GM12878 (cell line): Measurements from ENCODE around the gene TTC33. TPM values are rescaled to one million over a fixed set of nuclear protein-coding genes. Genes with fewer than 3 reads are reported as not detected.

Experiments
- CHD2 ChIP-seq: IDR thresholded peaks from 2 replicates; pipeline ENCODE4 v1.6.1; 2011; ENCODE audit warnings: low read depth, low read length, improper control_type of control experiment, borderline replicate concordance
- CREM ChIP-seq: IDR thresholded peaks from 2 replicates; pipeline ENCODE4 v1.6.1; 2014; ENCODE audit warnings: antibody characterized with exemption, low read depth
- FOXM1 ChIP-seq: IDR thresholded peaks from 2 replicates; pipeline ENCODE4 v1.6.1; 2012; ENCODE audit warnings: low read depth, mild to moderate bottlenecking, inconsistent platforms, low read length, moderate library complexity
- HDAC6 ChIP-seq: fragments of 200-600 bp; sonication (generic); IDR thresholded peaks from one replicate; pipeline ENCODE4 v1.8.0; 2017; ENCODE audit warnings: antibody characterized with exemption; ENCODE audit not compliant: unreplicated experiment
- MYC ChIP-seq: IDR thresholded peaks from 2 replicates; pipeline ENCODE4 v1.6.1; 2011; ENCODE audit warnings: mild to moderate bottlenecking, low read length, moderate library complexity, inconsistent platforms; ENCODE audit not compliant: insufficient read depth, insufficient replicate concordance, insufficient read length, severe bottlenecking
- NRF1 ChIP-seq: conservative IDR thresholded peaks from 2 replicates; pipeline ENCODE4 v1.6.1; 2011; ENCODE audit warnings: mild to moderate bottlenecking, low read depth, low read length, improper control_type of control experiment
- PAX5 ChIP-seq: IDR thresholded peaks from 2 replicates; pipeline ENCODE4 v1.6.1; 2011; ENCODE audit warnings: low read depth, low read length, borderline replicate concordance
- PAX8 ChIP-seq: fragments of 450-650 bp; IDR thresholded peaks from 2 replicates; pipeline ENCODE4 v1.6.1; 2017; ENCODE audit warnings: mild to moderate bottlenecking, moderate library complexity
- POLR2AphosphoS2 ChIP-seq: IDR thresholded peaks from 2 replicates; pipeline ENCODE4 v1.6.1; 2011; ENCODE audit warnings: low read depth, mild to moderate bottlenecking, low read length, improper control_type of control experiment, moderate library complexity
- POU2F2 ChIP-seq: IDR thresholded peaks from 3 replicates; pipeline ENCODE4 v1.6.1; 2011; ENCODE audit warnings: low read depth, mild to moderate bottlenecking, low read length, borderline replicate concordance
- RB1 ChIP-seq: fragments of 450-650 bp; formaldehyde crosslinking; IDR thresholded peaks from 2 replicates; pipeline ENCODE4 v1.6.1; 2017; ENCODE audit warnings: mild to moderate bottlenecking, borderline replicate concordance
- RUNX3 ChIP-seq: IDR thresholded peaks from 2 replicates; pipeline ENCODE4 v1.6.1; 2012; ENCODE audit warnings: low read length, inconsistent platforms
- SIN3A ChIP-seq: IDR thresholded peaks from 2 replicates; pipeline ENCODE4 v1.6.1; 2012; ENCODE audit warnings: low read depth, low read length, improper control_type of control experiment
- SMAD1 ChIP-seq: fragments of 450-650 bp; IDR thresholded peaks from 2 replicates; pipeline ENCODE4 v1.6.1; 2018; ENCODE audit warnings: mild to moderate bottlenecking, low read depth; ENCODE audit not compliant: partially characterized antibody
- SMC3 ChIP-seq: IDR thresholded peaks from 2 replicates; pipeline ENCODE4 v1.6.1; 2011; ENCODE audit warnings: low read length, improper control_type of control experiment, borderline replicate concordance
- SPI1 ChIP-seq: IDR thresholded peaks from 2 replicates; pipeline ENCODE4 v1.6.1; 2011; ENCODE audit warnings: low read depth, mild to moderate bottlenecking, low read length, moderate library complexity, borderline replicate concordance; ENCODE audit not compliant: insufficient read depth
- SREBF2 ChIP-seq: IDR thresholded peaks from 2 replicates; pipeline ENCODE4 v1.6.1; 2012; ENCODE audit warnings: mild to moderate bottlenecking, low read length
- STAT1 ChIP-seq: fragments of 450-650 bp; conservative IDR thresholded peaks from 2 replicates; pipeline ENCODE4 v1.6.1; 2014; ENCODE audit warnings: antibody characterized with exemption, mild to moderate bottlenecking
- SUZ12 ChIP-seq: fragments of 200-600 bp; sonication (generic); IDR thresholded peaks from one replicate; pipeline ENCODE4 v1.6.1; 2018; ENCODE audit warnings: antibody characterized with exemption, mild to moderate bottlenecking; ENCODE audit not compliant: unreplicated experiment
- TCF3 ChIP-seq: IDR thresholded peaks from 2 replicates; pipeline ENCODE4 v1.6.1; 2012; ENCODE audit warnings: low read depth, mild to moderate bottlenecking, low read length, borderline replicate concordance; ENCODE audit not compliant: insufficient read depth
- ZNF274 ChIP-seq: IDR thresholded peaks from one replicate; pipeline ENCODE4 v1.8.0; 2011; ENCODE audit not compliant: insufficient read length, insufficient read depth
- ZNF622 ChIP-seq: fragments of 450-650 bp; IDR thresholded peaks from 2 replicates; pipeline ENCODE4 v1.6.1; 2017; ENCODE audit warnings: mild to moderate bottlenecking, inconsistent platforms
- polyA plus RNA-seq, 11 experiments: library from polyadenylated mRNA; depleted of rRNA in 4 of 11; unstranded in 6 of 11; stranded (reverse) in 5 of 11; fragments of >200 nt; fragmentation: Nextera tagmentation in 4 of 11; fragmentation: Illumina TruSeq in 1 of 11; extraction: Ambion mirVana in 4 of 11; extraction: Trizol in 1 of 11; gene quantifications; 1 replicate in 1 of 11; 2 replicates in 10 of 11; pipeline versions ENCODE4 v1.2.1 to v1.2.3, GENCODE V29; 2011 to 2016; ENCODE audit warnings: inconsistent platforms in 2 of 11, missing spikeins in 2 of 11, low read depth in 1 of 11
- total RNA-seq, 4 experiments: library from RNA; depleted of rRNA in 3 of 4; stranded (reverse); fragments of >200 nt in 3 of 4; fragmentation: Illumina TruSeq in 1 of 4; extraction: Trizol in 1 of 4; gene quantifications; 2 replicates each; pipeline versions ENCODE4 v1.2.1 to v1.2.3, GENCODE V29; 2013 to 2021
- TF ChIP-seq, protein P1 (sequence below): fragments of 450-650 bp; IDR thresholded peaks from 2 replicates; pipeline ENCODE4 v1.6.1; 2018; ENCODE audit warnings: mild to moderate bottlenecking, low read depth, moderate library complexity; ENCODE audit not compliant: partially characterized antibody
- TF ChIP-seq, protein P2 (sequence below): fragments of 450-650 bp; IDR thresholded peaks from 2 replicates; pipeline ENCODE4 v1.6.1; 2016; ENCODE audit warnings: mild to moderate bottlenecking
- TF ChIP-seq, protein P3 (sequence below): fragments of 450-650 bp; IDR thresholded peaks from 2 replicates; pipeline ENCODE4 v1.6.1; 2017; ENCODE audit warnings: mild to moderate bottlenecking

TTC33 gene
- total and polyA plus RNA-seq, 10 of the 15 experiments (the other 5 are each of a cell fraction or from before 2014, with no cell fraction given), result 7.9 to 22.3 (median 14.6) TPM

DNA sequence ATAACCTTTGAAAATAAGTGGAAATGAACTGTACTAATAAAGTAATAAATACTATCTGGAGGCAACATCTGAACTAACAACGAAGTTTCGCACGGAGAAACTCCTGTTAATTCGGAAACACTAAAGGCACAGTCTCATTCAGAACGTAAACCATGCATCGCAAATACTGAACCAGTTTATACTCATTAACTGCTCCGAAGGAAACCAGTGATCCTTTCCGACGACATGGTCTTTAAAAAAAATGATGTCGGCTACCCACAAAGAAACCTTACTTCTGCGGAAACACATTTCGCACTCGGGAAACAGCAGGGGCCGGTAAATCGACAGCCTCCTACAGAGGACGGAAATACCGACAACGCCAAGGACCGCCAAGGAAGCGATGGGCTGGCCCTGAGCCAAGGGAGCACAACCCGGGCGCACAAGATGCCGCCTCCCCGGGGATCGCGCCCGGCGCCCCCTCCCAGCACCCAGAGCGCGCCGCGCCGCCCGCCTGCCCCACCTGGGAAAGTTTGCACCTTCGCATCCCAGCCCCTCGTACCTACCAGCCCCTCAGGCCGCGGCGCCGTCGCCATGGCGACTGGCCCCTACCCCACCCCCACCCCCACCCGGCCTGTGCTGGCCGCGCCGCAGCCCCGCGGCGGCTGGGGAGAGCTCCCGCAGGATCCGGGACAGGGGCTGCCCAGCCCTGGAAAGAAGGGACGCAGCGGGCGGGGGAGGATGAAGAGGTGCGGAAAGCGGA, 41.7 kb upstream of the TTC33 start (continued):
- no peak for TF ChIP-seq CHD2
- TF ChIP-seq STAT1, result no peak
- no peak for TF ChIP-seq POU2F2
- no peak for TF ChIP-seq CREM
- TF ChIP-seq SUZ12, result no peak
- TF ChIP-seq SIN3A, result no peak
- TF ChIP-seq, protein P1, sequence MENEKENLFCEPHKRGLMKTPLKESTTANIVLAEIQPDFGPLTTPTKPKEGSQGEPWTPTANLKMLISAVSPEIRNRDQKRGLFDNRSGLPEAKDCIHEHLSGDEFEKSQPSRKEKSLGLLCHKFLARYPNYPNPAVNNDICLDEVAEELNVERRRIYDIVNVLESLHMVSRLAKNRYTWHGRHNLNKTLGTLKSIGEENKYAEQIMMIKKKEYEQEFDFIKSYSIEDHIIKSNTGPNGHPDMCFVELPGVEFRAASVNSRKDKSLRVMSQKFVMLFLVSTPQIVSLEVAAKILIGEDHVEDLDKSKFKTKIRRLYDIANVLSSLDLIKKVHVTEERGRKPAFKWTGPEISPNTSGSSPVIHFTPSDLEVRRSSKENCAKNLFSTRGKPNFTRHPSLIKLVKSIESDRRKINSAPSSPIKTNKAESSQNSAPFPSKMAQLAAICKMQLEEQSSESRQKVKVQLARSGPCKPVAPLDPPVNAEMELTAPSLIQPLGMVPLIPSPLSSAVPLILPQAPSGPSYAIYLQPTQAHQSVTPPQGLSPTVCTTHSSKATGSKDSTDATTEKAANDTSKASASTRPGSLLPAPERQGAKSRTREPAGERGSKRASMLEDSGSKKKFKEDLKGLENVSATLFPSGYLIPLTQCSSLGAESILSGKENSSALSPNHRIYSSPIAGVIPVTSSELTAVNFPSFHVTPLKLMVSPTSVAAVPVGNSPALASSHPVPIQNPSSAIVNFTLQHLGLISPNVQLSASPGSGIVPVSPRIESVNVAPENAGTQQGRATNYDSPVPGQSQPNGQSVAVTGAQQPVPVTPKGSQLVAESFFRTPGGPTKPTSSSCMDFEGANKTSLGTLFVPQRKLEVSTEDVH, result no peak
- no peak for TF ChIP-seq PAX8
- no peak for TF ChIP-seq HDAC6
- TF ChIP-seq ZNF274, result no peak
- no peak for TF ChIP-seq PAX5
- no peak for TF ChIP-seq SREBF2
- TF ChIP-seq SPI1, result no peak
- TF ChIP-seq SMC3, result no peak
- no peak for TF ChIP-seq RB1
- TF ChIP-seq POLR2AphosphoS2, result no peak
- no peak for TF ChIP-seq TCF3
- TF ChIP-seq MYC, result peak; percentile 22
- no peak for TF ChIP-seq SMAD1
- TF ChIP-seq FOXM1, result no peak
- TF ChIP-seq, protein P2, sequence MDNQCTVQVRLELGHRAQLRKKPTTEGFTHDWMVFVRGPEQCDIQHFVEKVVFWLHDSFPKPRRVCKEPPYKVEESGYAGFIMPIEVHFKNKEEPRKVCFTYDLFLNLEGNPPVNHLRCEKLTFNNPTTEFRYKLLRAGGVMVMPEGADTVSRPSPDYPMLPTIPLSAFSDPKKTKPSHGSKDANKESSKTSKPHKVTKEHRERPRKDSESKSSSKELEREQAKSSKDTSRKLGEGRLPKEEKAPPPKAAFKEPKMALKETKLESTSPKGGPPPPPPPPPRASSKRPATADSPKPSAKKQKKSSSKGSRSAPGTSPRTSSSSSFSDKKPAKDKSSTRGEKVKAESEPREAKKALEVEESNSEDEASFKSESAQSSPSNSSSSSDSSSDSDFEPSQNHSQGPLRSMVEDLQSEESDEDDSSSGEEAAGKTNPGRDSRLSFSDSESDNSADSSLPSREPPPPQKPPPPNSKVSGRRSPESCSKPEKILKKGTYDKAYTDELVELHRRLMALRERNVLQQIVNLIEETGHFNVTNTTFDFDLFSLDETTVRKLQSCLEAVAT, result no peak
- TF ChIP-seq ZNF622, result no peak
- TF ChIP-seq, protein P3, sequence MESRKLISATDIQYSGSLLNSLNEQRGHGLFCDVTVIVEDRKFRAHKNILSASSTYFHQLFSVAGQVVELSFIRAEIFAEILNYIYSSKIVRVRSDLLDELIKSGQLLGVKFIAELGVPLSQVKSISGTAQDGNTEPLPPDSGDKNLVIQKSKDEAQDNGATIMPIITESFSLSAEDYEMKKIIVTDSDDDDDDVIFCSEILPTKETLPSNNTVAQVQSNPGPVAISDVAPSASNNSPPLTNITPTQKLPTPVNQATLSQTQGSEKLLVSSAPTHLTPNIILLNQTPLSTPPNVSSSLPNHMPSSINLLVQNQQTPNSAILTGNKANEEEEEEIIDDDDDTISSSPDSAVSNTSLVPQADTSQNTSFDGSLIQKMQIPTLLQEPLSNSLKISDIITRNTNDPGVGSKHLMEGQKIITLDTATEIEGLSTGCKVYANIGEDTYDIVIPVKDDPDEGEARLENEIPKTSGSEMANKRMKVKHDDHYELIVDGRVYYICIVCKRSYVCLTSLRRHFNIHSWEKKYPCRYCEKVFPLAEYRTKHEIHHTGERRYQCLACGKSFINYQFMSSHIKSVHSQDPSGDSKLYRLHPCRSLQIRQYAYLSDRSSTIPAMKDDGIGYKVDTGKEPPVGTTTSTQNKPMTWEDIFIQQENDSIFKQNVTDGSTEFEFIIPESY, result no peak
- no peak for TF ChIP-seq NRF1
- peak; percentile 29; the same call in 1 of the 2 replicates for TF ChIP-seq RUNX3
